GM12875 (cell line): ENCODE data around the gene ATP7B.

Experiments
- H3K4me3 ChIP-seq: one replicate; pipeline ENCODE4 v1.5.1; 2011; ENCODE audit warnings: low read depth, low read length, control low read depth
- TF ChIP-seq, protein P1 (sequence below): IDR thresholded peaks from 2 replicates; pipeline ENCODE4 v1.5.1; 2011; ENCODE audit warnings: low read depth, mild to moderate bottlenecking, control low read depth, inconsistent platforms, low read length, moderate library complexity, borderline replicate concordance; ENCODE audit not compliant: insufficient read depth

The ATP7B gene

DNA sequence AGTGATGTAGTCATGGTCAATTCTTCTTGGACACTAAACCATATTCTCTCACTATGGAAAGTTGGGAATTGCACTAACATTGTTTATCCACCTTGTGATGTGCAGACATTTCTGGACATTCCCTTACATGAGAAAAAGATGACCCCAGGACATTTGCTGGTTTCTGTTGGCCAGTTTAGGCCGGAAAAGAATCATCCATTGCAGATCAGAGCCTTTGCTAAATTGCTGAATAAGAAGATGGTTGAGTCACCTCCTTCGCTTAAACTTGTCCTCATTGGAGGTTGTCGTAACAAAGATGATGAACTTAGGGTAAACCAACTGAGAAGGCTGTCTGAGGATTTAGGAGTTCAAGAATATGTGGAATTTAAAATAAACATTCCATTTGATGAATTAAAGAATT is 13.2 kb upstream of the ATP7B start, which contains the start of gene UTP14C:
Gene UTP14C (plus strand): TSS at position 211 of the 400 bp plus-strand sequence. CDS start 4,114 bp downstream, outside the sequence.
- TF ChIP-seq, protein P1, sequence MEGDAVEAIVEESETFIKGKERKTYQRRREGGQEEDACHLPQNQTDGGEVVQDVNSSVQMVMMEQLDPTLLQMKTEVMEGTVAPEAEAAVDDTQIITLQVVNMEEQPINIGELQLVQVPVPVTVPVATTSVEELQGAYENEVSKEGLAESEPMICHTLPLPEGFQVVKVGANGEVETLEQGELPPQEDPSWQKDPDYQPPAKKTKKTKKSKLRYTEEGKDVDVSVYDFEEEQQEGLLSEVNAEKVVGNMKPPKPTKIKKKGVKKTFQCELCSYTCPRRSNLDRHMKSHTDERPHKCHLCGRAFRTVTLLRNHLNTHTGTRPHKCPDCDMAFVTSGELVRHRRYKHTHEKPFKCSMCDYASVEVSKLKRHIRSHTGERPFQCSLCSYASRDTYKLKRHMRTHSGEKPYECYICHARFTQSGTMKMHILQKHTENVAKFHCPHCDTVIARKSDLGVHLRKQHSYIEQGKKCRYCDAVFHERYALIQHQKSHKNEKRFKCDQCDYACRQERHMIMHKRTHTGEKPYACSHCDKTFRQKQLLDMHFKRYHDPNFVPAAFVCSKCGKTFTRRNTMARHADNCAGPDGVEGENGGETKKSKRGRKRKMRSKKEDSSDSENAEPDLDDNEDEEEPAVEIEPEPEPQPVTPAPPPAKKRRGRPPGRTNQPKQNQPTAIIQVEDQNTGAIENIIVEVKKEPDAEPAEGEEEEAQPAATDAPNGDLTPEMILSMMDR: no peak
- H3K4me3 ChIP-seq: no peak within 1 kb of the TSS

DNA sequence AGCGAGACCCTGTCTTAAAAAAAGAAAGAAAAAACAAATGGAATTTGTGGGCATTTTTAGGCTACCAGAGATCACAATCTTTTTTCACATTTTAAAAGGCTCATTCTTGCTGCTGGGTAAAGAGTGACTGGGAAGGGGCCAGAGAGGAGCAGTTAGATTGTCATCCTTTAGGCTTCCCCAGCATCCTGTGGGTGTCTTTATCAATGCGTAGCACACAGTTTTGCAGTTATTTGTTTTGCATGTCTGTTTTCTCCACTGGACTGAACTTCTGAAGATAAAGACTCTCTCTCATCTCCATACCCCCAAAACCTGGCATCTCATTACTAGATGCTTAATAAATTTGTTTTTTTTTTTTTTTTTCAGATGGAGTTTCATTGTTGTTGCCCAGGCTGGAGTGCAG is 11.1 kb upstream of the ATP7B start:
- TF ChIP-seq, protein P1: no peak
- H3K4me3 ChIP-seq: no peak overlapping the region

DNA sequence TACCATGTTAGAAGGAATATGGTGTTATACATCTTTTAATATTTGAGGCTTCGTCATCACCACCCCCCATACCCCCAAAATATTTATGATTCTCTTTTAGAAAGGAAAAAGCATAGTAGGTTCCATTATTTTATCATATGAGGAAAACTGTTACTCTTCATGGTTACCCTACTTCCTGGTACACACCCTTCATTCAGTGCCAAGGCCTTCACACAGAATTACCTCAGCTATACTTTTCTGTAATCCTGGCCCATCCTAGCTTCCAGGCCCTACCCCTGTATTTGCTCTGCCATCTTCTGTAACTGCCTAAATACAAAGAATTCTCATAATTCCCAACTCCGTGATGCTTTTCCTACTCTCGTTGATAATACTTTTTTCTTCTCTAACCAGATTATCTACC is 8.9 kb upstream of the ATP7B start:
- H3K4me3 ChIP-seq: no peak overlapping the region
- TF ChIP-seq, protein P1: no peak

DNA sequence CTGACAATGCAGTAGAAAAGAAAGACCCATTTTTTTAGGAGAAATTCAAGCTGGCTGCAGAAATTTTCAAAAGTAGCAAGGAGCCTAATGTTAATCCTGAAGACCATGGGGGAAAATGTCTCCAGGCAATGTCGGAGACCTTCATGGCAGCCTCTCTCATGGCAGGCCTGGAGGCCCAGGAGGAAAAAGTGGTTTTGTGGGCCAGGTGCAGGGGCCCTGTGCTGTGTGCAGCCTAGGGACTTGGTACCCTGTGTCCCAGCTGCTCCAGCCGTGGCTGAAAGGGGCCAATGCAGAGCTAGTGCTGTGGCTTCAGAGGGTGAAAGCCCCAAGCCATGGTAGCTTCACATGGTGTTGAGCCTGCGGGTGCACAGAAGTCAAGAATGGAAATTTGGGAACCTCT is 5.0 kb upstream of the ATP7B start:
- no peak overlapping the region for H3K4me3 ChIP-seq
- TF ChIP-seq, protein P1: no peak

DNA sequence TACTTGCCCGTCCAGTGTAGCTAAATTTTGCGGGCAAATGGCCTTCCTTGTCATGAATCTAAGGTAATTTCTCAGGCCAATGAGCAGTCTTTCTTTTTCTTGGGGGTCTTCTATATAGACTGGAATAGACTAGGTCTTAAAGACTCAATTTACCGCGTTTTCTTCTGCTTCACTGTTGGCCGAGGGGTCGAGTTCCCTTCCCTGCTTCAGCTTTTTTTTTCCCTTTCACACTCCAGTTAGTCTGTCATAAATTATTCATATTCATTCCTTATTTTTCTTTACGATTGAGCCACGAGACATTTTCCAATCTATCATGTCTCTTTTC is 1.2 kb upstream of the ATP7B start:
- TF ChIP-seq, protein P1: no peak
- H3K4me3 ChIP-seq: peak overlapping the region; percentile 69

DNA sequence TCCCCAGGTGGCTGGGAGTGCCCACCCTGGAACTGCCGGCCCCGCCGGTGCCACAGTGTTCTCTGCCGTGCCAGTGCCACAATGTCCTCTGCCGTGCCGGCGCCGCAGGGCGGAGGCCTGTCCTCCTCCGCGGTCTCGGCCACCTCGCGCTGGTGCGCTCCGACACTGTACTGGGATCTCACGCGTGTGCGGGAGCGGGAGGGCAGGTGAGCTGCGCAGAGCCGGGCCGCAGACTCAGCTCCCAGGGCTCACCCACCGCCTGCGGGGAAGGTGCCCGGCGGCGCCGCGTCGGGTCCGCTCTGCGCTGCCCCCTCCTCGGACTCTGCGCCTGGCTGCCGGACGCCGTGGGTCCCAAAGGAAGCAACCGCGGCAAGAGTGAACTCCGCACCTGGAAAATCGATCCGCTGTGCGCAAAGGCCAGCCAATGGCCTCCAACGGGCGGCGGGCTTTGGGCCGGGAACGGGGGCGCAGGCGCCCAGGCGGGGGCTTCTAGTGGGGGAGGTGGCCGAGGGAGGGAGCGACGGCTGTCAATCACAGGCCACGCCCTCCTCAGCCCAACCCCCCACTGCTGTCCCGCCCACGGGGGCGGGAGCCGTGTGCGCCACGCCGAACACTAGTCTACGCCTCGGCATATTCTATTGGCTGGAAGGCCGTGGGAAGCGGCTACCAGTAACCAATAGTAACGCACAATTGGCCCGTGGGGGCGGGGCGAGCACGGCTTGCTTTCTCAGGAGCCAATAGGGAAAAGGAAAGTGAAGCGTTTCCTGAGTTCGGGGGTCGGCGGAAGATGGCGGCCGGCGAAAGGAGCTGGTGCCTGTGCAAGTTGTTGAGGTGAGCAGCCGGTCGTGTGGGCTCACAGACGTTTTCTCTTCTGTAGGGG is 622 bp upstream of the ATP7B start, which contains the start of gene ALG11:
Gene ALG11 (plus strand): TSS at position 767 of the 880 bp plus-strand sequence. CDS start 21 bp downstream, at position 788.
- peak within 1 kb of the TSS; percentile 69 for H3K4me3 ChIP-seq
- TF ChIP-seq, protein P1: no peak

DNA sequence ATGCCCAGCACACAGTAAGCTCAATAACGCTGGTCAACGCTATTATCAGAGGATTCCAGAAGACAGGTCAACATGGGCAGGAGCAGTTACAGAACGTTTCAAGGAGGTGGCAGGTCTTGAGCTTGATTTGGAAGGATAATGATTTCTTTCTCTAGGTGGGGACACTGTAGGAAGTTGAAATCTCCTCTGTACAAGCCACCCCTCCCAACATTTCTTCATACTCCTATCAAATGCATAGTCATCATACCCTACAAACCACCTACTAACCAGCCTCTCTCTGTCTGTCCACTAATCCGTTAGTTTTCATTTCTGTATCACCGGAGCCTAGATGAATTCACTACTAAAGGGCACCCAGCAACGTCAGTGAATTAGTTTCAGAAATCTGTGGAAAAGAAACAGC is 1.3 kb downstream of the ATP7B start:
- TF ChIP-seq, protein P1: no peak
- H3K4me3 ChIP-seq: no peak overlapping the region
